H1 (cell line): Measurements from ENCODE around the gene SEPTIN5. TPM values are rescaled to one million over a fixed set of nuclear protein-coding genes. Genes with fewer than 3 reads are reported as not detected.

Source experiments
- MAFK ChIP-seq: IDR thresholded peaks from 2 replicates; pipeline ENCODE4 v1.6.1; 2012; ENCODE audit warnings: low read depth, mild to moderate bottlenecking, improper control_type of control experiment, low read length
- polyA plus RNA-seq, 7 experiments: library from polyadenylated mRNA; depleted of rRNA in 3 of 7; stranded (reverse) in 5 of 7; unstranded in 2 of 7; fragments of >200 nt in 5 of 7; fragments of 200-250 nt in 2 of 7; gene quantifications; 1 replicate in 5 of 7; 2 replicates in 1 of 7; 4 replicates in 1 of 7; pipeline versions ENCODE4 v1.2.1 to v1.2.3, GENCODE V29; 2011 to 2013; ENCODE audit warnings: missing spikeins in 2 of 7, mixed read lengths in 2 of 7
- total RNA-seq: library from RNA; stranded (reverse); fragmentation: NEBNext Ultra II Directional; extraction: Animal tissue kit (Norgen Biotek cat#: 25700); gene quantifications from 2 replicates; pipeline ENCODE4 v1.2.1, GENCODE V29; 2021

The SEPTIN5 gene
- total and polyA plus RNA-seq, 2 of the 8 experiments (the other 6 are each of a cell fraction or from before 2014, with no cell fraction given): 6.0 to 8.6 TPM

DNA sequence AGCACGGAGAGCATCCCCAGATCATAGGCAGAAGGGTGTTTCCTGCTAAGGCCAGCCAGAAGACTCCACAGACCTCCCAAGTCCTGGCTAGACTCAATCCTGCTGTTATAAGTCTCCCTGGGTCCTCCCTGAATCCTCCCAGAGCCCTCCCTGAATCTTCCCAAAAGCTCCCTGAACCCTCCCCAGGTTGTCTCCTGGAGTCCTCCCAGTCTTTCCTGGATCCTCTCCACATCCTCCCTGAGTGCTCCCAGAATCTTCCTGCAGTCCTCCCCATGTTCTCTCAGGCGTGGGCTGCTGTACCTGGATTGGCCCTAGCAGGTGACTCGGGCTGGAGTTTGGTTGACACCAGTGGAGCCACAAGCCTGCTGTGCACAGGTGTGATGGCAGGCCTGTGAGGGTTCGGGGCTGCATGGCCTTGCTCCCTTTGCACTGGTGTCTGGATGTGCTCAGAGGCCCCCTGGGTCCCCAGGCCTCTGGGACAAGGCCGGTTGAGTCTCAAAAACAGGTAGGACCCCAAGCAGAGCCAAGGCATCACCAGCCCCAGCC lies 20.6 kb downstream of the SEPTIN5 start (continued):
- no peak for TF ChIP-seq MAFK
